NT2/D1 (cell line): ENCODE data around the gene TTC12.

ENCODE experiments used
- DNase-seq: peaks from one replicate; pipeline ENCODE4 v3.0.0-alpha.2; 2011; ENCODE audit warnings: low read depth, low spot score
- H3K27me3 ChIP-seq: 2 replicates; pipeline ENCODE4 v1.6.0; 2011; ENCODE audit warnings: mild to moderate bottlenecking; ENCODE audit not compliant: insufficient read length, insufficient read depth
- H3K36me3 ChIP-seq: 2 replicates; pipeline ENCODE4 v1.6.1; 2011; ENCODE audit warnings: mild to moderate bottlenecking, low read length, mixed read lengths; ENCODE audit not compliant: insufficient read depth, insufficient read length
- H3K4me1 ChIP-seq: 2 replicates; pipeline ENCODE4 v1.5.1; 2011; ENCODE audit not compliant: insufficient read depth, insufficient read length
- H3K4me3 ChIP-seq: 2 replicates; pipeline ENCODE4 v1.5.1; 2011; ENCODE audit warnings: low read depth; ENCODE audit not compliant: insufficient read length
- H3K9ac ChIP-seq: 2 replicates; pipeline ENCODE4 v1.6.0; 2011; ENCODE audit warnings: low read depth; ENCODE audit not compliant: insufficient read length
- H3K9me3 ChIP-seq: 2 replicates; pipeline ENCODE4 v1.5.1; 2011; ENCODE audit warnings: mild to moderate bottlenecking, low read length; ENCODE audit not compliant: insufficient read depth
- SUZ12 ChIP-seq: IDR thresholded peaks from 2 replicates; pipeline ENCODE4 v1.6.1; 2011; ENCODE audit not compliant: insufficient read length, insufficient read depth; ENCODE audit errors: extremely low read depth
- YY1 ChIP-seq: IDR thresholded peaks from 2 replicates; pipeline ENCODE4 v1.6.1; 2011; ENCODE audit not compliant: insufficient read length, insufficient read depth
- ZNF274 ChIP-seq: IDR thresholded peaks from 2 replicates; pipeline ENCODE4 v1.6.1; 2011; ENCODE audit warnings: mild to moderate bottlenecking, low read depth, low read length

TTC12 gene

DNA sequence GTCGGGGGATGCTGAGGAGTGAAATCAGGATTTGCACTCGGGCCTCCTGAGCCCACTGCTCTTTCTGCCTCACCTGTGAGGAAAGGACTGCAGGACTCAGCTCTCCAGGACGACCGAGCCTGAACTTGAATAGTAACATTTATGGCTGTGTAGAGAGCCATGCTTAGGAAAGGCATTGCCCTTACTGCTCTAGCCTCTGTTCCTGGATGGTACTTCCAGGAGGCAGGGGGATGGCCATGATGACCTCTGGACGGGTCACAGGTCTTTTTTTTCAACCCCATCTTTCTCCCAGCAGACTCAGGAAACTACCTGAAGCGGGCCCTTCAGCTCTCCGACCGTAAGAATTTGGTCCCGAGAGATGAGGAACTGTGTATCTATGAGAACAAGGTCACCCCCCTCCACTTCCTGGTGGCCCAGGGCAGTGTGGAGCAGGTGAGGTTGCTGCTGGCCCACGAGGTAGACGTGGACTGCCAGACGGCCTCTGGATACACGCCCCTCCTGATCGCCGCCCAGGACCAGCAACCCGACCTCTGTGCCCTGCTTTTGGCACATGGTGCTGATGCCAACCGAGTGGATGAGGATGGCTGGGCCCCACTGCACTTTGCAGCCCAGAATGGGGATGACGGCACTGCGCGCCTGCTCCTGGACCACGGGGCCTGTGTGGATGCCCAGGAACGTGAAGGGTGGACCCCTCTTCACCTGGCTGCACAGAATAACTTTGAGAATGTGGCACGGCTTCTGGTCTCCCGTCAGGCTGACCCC, 84.5 kb downstream of the TTC12 start:
- DNase-seq: no peak
- Histone ChIP-seq H3K4me3 (no peak overlapping the region), H3K4me1 (peaks cover 3% of the 10 kb centered on the region), H3K9ac (no peak overlapping the region), H3K9me3 (no peaks in the 10 kb centered on the region), H3K36me3 (no peaks in the 10 kb centered on the region), H3K27me3 (peaks cover 5% of the 10 kb centered on the region)
- TF ChIP-seq ZNF274 (no peak), SUZ12 (no peak)

DNA sequence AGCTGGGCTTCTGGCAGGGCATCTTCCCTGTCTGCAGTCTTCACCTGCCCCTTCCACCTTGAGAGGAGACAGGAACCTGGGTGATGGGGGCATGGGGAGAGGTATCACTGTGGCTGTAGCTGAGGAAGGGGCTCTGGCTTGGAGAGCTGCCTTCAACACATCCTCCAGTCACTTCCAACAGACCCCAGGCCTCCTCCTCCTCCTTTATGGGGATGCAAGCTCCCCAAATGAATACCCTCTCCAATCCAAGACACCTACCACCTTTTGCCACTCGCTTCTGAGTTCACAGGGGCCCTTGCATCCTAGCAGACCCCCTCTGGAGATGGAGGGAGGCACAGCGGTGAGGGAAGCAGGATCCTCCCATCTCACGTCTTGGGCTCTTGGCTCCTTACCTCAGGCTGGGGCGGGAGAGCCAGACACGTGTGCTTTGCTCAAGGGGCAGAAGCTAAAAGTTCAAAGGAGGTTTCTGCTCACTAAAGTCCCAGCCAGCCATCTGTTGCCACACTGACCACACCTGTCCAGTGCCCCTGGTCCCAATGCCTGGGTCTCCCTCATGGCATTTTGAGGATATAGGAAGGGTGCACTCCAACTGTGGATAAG, 86.3 kb downstream of the TTC12 start:
- no peak overlapping the region for H3K9ac ChIP-seq
- no peaks in the 10 kb centered on the region for H3K36me3 ChIP-seq
- no peaks in the 10 kb centered on the region for H3K9me3 ChIP-seq
- H3K27me3 ChIP-seq: peaks cover 10% of the 10 kb centered on the region
- no peak for TF ChIP-seq SUZ12
- TF ChIP-seq ZNF274: no peak
- no peak for TF ChIP-seq YY1
- no peak for DNase-seq
- H3K4me1 ChIP-seq: peaks cover 3% of the 10 kb centered on the region
- H3K4me3 ChIP-seq: no peak overlapping the region

DNA sequence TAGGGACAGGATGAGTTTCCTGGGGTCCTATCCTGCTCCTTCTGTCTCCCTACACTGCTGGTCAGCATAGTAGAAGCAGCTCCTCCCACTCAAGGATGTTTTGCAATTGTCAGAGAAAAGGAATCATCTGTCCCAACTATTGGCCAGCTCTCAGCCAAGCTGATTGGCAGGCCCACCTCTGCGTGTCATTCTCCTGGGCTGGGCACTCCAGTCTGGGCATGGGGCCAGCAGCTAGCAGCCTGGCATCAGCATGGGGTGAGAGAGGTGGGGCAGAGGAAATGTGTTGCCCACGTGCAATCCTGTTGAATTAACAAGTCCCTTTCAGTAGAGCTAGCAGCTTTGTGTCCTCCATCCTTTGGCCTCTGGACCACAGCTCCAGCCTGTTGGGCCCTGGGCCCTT, 87.3 kb downstream of the TTC12 start:
- no peak overlapping the region for H3K4me3 ChIP-seq
- H3K36me3 ChIP-seq: no peaks in the 10 kb centered on the region
- H3K27me3 ChIP-seq: peaks cover 10% of the 10 kb centered on the region
- H3K4me1 ChIP-seq: peaks cover 6% of the 10 kb centered on the region
- TF ChIP-seq SUZ12 (no peak), YY1 (no peak), ZNF274 (no peak)
- no peaks in the 10 kb centered on the region for H3K9me3 ChIP-seq
- no peak overlapping the region for H3K9ac ChIP-seq
- DNase-seq: no peak

DNA sequence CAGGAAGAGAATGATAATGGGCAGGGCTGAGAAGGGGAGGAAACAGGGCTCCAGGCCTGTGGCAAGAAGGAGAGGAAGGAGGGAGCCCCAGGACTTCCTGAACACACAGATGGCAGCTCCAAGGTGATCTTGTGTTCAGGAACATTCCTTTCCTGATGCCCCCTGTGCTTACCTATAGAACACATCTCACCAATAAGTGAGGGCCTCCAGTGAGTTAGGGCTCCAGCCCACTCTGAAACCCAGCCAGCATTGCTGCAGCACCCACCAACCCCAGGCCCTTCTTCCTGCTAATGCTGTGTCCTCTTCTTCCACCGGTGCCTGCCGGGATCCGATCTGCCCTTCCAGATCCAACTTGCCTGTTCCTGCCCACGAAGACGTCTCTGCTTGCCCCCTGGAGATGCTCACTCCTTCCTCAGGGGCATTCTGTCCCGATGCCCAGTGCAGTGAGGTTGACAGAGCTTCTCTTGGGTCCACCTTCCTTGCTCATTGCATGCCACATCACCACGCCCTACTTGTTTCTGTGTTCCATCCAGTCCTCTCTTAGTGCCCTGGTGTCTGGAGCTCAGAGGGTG, 90.6 kb downstream of the TTC12 start:
- no peak overlapping the region for H3K9ac ChIP-seq
- H3K4me3 ChIP-seq: no peak overlapping the region
- H3K36me3 ChIP-seq: no peaks in the 10 kb centered on the region
- no peak for DNase-seq
- TF ChIP-seq YY1 (no peak), ZNF274 (no peak), SUZ12 (no peak)
- no peaks in the 10 kb centered on the region for H3K9me3 ChIP-seq
- peaks cover 3% of the 10 kb centered on the region for H3K4me1 ChIP-seq
- peaks cover 10% of the 10 kb centered on the region for H3K27me3 ChIP-seq

DNA sequence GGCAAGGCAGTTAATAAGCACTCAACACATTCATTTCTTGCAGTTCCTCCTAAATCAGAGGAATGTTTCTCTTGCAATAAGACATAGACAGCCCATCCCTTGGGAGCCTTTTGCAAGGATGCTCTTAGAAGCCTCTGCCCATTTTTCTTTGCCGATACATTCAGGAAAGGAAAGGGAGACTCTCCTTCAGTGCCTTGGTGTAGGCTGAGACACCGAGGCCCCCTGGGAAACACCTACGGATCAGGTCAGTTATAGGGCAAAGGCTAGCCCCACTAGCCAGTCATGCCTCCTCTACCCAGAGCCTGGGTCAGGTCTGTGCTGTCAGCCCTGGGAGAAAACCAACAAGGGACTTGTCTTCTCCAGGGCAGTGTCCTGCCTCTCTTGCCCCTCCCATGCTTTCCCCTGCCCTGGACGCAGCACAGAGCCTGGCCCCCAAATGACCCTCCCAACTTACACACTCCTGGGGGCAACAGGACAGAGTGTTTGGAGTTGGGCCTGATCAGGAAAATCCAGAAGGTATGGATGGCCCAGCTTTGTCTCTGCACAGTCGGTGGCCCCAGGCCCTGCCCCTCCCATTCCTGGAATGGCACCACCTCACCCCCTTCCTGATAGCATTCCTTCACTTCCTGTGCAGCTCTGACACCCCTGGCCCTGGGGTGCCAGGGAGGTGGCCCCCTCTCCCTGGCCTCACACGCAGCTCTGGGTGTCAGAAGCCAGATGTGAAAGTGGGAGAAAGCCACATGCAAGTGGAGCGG, 91.5 kb downstream of the TTC12 start:
- no peak for DNase-seq
- peaks cover 3% of the 10 kb centered on the region for H3K4me1 ChIP-seq
- H3K27me3 ChIP-seq: peaks cover 10% of the 10 kb centered on the region

DNA sequence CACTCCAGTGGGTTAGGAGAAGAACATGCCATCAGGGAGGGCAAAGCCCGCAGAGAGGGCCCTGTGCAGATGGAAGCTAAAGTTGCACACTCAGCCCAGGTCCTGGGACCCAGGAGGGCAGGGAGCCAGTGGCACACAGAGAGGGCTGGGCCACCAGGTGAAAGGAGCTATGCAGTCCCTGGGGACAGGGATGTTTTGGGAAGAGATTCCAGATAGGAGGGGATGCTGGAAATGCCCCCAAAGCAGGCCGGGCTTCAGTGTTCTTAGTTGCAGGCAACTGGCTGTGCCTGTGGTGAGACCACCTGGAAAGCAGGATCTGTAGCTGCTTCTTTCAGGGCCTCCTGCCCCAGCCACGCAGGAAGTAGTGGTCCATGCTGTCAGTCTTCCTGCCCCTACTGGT, 92.8 kb downstream of the TTC12 start:
- DNase-seq: no peak
- H3K4me3 ChIP-seq: no peak overlapping the region
- no peak overlapping the region for H3K9ac ChIP-seq
- TF ChIP-seq SUZ12 (no peak), YY1 (no peak)
- H3K27me3 ChIP-seq: peaks cover 10% of the 10 kb centered on the region
- no peaks in the 10 kb centered on the region for H3K36me3 ChIP-seq
- H3K9me3 ChIP-seq: no peaks in the 10 kb centered on the region
- peaks cover 3% of the 10 kb centered on the region for H3K4me1 ChIP-seq

More for the DNA sequence above, 91.5 kb downstream of the TTC12 start:
- H3K9me3 ChIP-seq: no peaks in the 10 kb centered on the region
- H3K4me3 ChIP-seq: no peak overlapping the region
- no peak overlapping the region for H3K9ac ChIP-seq
- H3K36me3 ChIP-seq: no peaks in the 10 kb centered on the region
- no peak for TF ChIP-seq YY1
- no peak for TF ChIP-seq ZNF274

DNA sequence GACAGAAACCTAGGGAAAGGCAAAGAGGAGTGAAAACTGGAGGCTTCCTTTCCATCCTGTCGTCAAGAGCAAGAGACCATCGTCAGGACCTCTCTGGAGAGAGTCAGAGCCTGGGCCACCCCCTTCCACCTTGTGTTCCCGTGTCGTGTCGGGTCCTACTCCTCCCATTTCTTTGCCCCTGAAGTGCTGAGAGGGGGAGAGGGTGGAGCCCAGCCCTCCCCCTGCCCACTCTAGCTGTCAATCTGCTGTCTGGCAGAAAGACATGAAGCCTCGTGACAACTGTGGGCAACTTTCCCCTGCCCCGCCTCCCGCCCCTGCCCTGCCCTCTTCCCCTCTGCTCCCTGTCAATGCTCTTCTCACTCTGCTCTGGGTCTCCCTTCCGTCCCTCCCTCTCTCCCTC, 93.8 kb downstream of the TTC12 start:
- H3K27me3 ChIP-seq: peaks cover 7% of the 10 kb centered on the region
- no peak overlapping the region for H3K4me3 ChIP-seq
- no peaks in the 10 kb centered on the region for H3K36me3 ChIP-seq
- DNase-seq: no peak
- no peak for TF ChIP-seq YY1
- TF ChIP-seq SUZ12: no peak
- no peak for TF ChIP-seq ZNF274
- no peak overlapping the region for H3K9ac ChIP-seq
- H3K4me1 ChIP-seq: peaks cover 3% of the 10 kb centered on the region
- no peaks in the 10 kb centered on the region for H3K9me3 ChIP-seq
